CD4-positive, CD25-positive, alpha-beta regulatory T cell (primary cell): ENCODE results near the gene REC114. TPM values are rescaled to one million over a fixed set of nuclear protein-coding genes. Genes with fewer than 3 reads are reported as not detected.
"Not testable (repeated sequence)": the region's sequence is repeated elsewhere in the genome, so short reads cannot be mapped to it uniquely, and the experiment has no call there.

ENCODE experiments used
- ATAC-seq, 2 donors: fragments of 150-1000 bp; cut with Tn5 transposase; one replicate each; pipeline ENCODE4 v1.10.0; 2021; ENCODE audit warnings: low read depth in 2 of 2, moderate number of reproducible peaks in 2 of 2, moderate library complexity in 1 of 2
- DNase-seq, 3 donors: peaks; one replicate each; pipeline versions ENCODE4 v3.0.0 to v3.0.0-alpha.2; 2012 to 2022; ENCODE audit warnings: mixed read lengths in 1 of 3
- H3K27ac ChIP-seq: one replicate; pipeline ENCODE4 v1.7.0; 2013; ENCODE audit warnings: mild to moderate bottlenecking, low read length; ENCODE audit not compliant: insufficient read depth, poor library complexity, severe bottlenecking
- H3K27me3 ChIP-seq: one replicate; pipeline ENCODE4 v1.7.0; 2013; ENCODE audit warnings: low read length; ENCODE audit not compliant: control insufficient read depth, insufficient read depth
- H3K36me3 ChIP-seq: one replicate; pipeline ENCODE4 v1.7.0; 2013; ENCODE audit warnings: mild to moderate bottlenecking, low read length, moderate library complexity; ENCODE audit not compliant: control insufficient read depth, insufficient read depth
- H3K4me1 ChIP-seq: 2 replicates; pipeline ENCODE4 v1.7.0; 2013; ENCODE audit warnings: mild to moderate bottlenecking, low read length; ENCODE audit not compliant: insufficient read depth, control insufficient read depth, poor library complexity, severe bottlenecking
- H3K4me3 ChIP-seq: one replicate; pipeline ENCODE4 v1.7.0; 2013; ENCODE audit warnings: low read depth, mild to moderate bottlenecking, low read length, moderate library complexity
- H3K9me3 ChIP-seq, 2 experiments: 1 replicate in 1 of 2; 2 replicates in 1 of 2; pipeline ENCODE4 v1.7.0; 2013; ENCODE audit warnings: low read length in 2 of 2, mild to moderate bottlenecking in 1 of 2, moderate library complexity in 1 of 2; ENCODE audit not compliant: control insufficient read depth in 2 of 2
- H3K27ac Mint-ChIP-seq, 3 donors: one replicate each; pipeline ENCODE4 v1.8.0; 2020 to 2022; ENCODE audit warnings: mild to moderate bottlenecking in 3 of 3, mixed read lengths in 3 of 3, moderate library complexity in 2 of 3
- H3K27me3 Mint-ChIP-seq: one replicate; pipeline ENCODE4 v1.8.0; 2022; ENCODE audit warnings: mild to moderate bottlenecking, mixed read lengths
- H3K36me3 Mint-ChIP-seq: one replicate; pipeline ENCODE4 v1.8.0; 2020; ENCODE audit warnings: mixed read lengths
- H3K4me1 Mint-ChIP-seq, 4 donors: one replicate each; pipeline ENCODE4 v1.8.0; 2020 to 2022; ENCODE audit warnings: mixed read lengths in 4 of 4, mild to moderate bottlenecking in 1 of 4
- H3K4me3 Mint-ChIP-seq, 4 donors: one replicate each; pipeline ENCODE4 v1.8.0; 2020 to 2022; ENCODE audit warnings: mild to moderate bottlenecking in 4 of 4, mixed read lengths in 4 of 4, moderate library complexity in 3 of 4
- H3K9me3 Mint-ChIP-seq, 7 donors: one replicate each; pipeline ENCODE4 v1.8.0; 2020 to 2022; ENCODE audit warnings: mixed read lengths in 7 of 7, mild to moderate bottlenecking in 3 of 7, moderate library complexity in 2 of 7
- polyA plus RNA-seq, 4 donors: library from polyadenylated mRNA; unstranded; fragments of 300-500 nt; fragmentation: Illumina TruSeq; gene quantifications; one replicate each; pipeline ENCODE4 v1.2.3, GENCODE V29; 2021
- total RNA-seq: library from RNA; stranded (reverse); gene quantifications from one replicate; pipeline ENCODE4 v1.2.3, GENCODE V29; 2022

The REC114 gene
- total and polyA plus RNA-seq, 5 donors from 2014 or later: not detected

- Mint-ChIP-seq H3K27ac (peak overlapping the region in 1 of 3 donors; percentile 31), H3K4me3 (no peak overlapping the region), H3K9me3 (peaks cover 0 to 3% (median 0%) of the 10 kb centered on the region in 7 donors), H3K36me3 (no peaks in the 10 kb centered on the region), H3K4me1 (peaks cover 7 to 12% (median 7%) of the 10 kb centered on the region in 4 donors), H3K27me3 (peaks cover 32% of the 10 kb centered on the region)
- Histone ChIP-seq H3K36me3 (no peaks in the 10 kb centered on the region), H3K27me3 (no peaks in the 10 kb centered on the region), H3K4me1 (peaks cover 5% of the 10 kb centered on the region), H3K4me3 (no peak overlapping the region), H3K27ac (no peak overlapping the region), H3K9me3 (no peaks in the 10 kb centered on the region)
- peak in 1 of 3 donors; percentile 30 for DNase-seq
- no peak for ATAC-seq
Measured at GRCh38 chr15:73437543-73438109, 5.3 kb upstream of the REC114 start.

DNA sequence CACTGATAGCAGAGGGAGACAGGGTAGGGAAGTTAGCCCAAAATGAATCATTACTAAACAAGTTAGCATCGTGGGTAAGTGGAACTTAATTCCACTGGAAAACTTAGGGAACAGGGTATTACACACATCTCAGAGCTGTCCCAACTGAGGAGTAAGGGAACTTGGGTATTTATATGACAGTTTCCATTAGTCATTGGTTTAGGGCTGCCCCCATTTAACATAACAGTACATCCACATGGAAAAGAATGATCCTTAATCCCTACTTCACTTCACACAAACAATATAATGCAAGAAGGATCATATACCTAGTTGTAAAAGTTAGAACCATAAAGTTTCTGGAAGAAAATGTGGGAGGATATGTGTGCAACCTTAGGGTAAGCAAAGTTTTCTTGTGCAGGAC is 4.3 kb upstream of the REC114 start:
- peaks cover 7 to 12% (median 7%) of the 10 kb centered on the region in 4 donors for H3K4me1 Mint-ChIP-seq
- no peak for ATAC-seq
- no peak overlapping the region for H3K27ac Mint-ChIP-seq
- H3K4me3 Mint-ChIP-seq: no peak overlapping the region
- H3K9me3 Mint-ChIP-seq: no peaks in the 10 kb centered on the region
- no peaks in the 10 kb centered on the region for H3K27me3 ChIP-seq
- no peak overlapping the region for H3K27ac ChIP-seq
- H3K4me1 ChIP-seq: peaks cover 5% of the 10 kb centered on the region
- no peaks in the 10 kb centered on the region for H3K36me3 Mint-ChIP-seq
- no peak overlapping the region for H3K4me3 ChIP-seq
- no peaks in the 10 kb centered on the region for H3K9me3 ChIP-seq
- peaks cover 28% of the 10 kb centered on the region for H3K27me3 Mint-ChIP-seq
- H3K36me3 ChIP-seq: no peaks in the 10 kb centered on the region
- DNase-seq: no peak

DNA sequence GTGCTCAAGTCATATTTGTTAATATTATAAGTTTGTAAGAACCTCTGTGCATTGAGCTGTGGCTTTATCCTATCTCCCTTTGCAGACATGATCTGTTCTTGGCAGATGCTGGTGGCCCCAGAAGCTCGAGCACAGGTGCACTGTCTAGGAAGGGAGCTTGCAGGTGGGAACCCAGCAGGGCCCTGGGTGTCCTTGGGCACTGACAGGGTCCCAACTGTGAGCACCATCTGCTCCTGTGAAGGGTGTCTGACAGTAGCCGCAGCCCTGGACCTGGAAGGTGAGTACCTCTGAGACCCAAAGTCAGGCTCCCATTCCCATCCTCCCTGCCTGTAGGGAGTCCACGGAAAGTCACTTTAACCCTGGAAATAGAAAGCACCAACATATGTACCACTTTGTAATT is 2.4 kb upstream of the REC114 start:
- peaks cover 5% of the 10 kb centered on the region for H3K4me1 ChIP-seq
- H3K27me3 ChIP-seq: no peaks in the 10 kb centered on the region
- ATAC-seq: no peak
- no peaks in the 10 kb centered on the region for H3K36me3 ChIP-seq
- H3K4me3 ChIP-seq: no peak overlapping the region
- Mint-ChIP-seq H3K4me1 (peaks cover 7 to 12% (median 8%) of the 10 kb centered on the region in 4 donors), H3K36me3 (no peaks in the 10 kb centered on the region), H3K27me3 (peaks cover 26% of the 10 kb centered on the region), H3K4me3 (no peak overlapping the region), H3K9me3 (peaks cover 0 to 3% (median 0%) of the 10 kb centered on the region in 7 donors), H3K27ac (no peak overlapping the region)
- H3K27ac ChIP-seq: no peak overlapping the region
- no peak for DNase-seq
- no peaks in the 10 kb centered on the region for H3K9me3 ChIP-seq

DNA sequence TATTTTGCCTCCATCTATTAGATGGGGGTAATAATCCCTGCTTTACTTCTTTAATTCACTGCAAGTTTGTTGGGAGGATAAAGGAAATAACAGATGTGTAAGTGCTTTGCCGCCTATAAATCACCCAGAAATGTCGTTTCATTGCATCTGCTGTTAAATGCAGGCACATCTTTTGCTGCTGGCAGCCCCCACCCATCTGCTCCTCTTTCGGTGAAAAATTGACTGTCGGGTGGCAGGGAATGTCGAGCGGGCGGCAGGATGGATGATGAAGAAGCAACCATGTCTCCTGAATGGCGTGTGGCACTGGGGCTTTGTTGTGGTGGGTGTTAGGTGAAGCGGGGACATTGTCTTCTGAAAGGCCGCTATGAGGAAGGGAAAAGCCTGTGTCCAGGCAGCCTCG is 543 bp upstream of the REC114 start:
- Histone ChIP-seq H3K36me3 (no peaks in the 10 kb centered on the region), H3K4me3 (no peak overlapping the region), H3K27me3 (no peaks in the 10 kb centered on the region), H3K27ac (no peak overlapping the region), H3K9me3 (no peaks in the 10 kb centered on the region), H3K4me1 (peaks cover 5% of the 10 kb centered on the region)
- Mint-ChIP-seq H3K36me3 (peaks cover 6% of the 10 kb centered on the region), H3K27ac (no peak overlapping the region), H3K9me3 (peaks cover 0 to 9% (median 4%) of the 10 kb centered on the region in 7 donors), H3K4me1 (peaks cover 5 to 17% (median 13%) of the 10 kb centered on the region in 4 donors), H3K4me3 (no peak overlapping the region), H3K27me3 (peaks cover 13% of the 10 kb centered on the region)
- ATAC-seq: no peak
- DNase-seq: no peak

DNA sequence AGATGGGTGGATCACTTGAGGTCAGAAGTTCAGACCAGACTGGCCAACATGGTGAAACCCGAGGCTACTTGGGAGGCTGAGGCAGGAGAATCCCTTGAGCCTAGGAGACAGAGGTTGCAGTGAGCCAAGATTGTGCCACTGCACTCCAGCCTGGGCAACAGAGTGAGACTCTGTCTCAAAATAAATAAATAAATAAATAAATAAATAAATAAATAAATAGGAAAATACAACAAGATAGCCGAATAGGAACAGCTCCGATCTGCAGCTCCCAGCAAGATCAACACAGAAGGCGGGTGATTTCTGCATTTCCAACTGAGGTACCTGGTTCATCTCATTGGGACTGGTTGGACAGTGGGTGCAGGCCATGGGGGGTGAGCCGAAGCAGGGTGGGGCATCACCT is 4.5 kb downstream of the REC114 start:
- not testable (repeated sequence) for H3K36me3 ChIP-seq, H3K27ac ChIP-seq, H3K27me3 ChIP-seq, DNase-seq, H3K4me3 ChIP-seq, ATAC-seq, H3K27me3 Mint-ChIP-seq, H3K4me1 ChIP-seq
- Mint-ChIP-seq H3K9me3 (peaks cover 3 to 48% (median 26%) of the 10 kb centered on the region in 7 donors), H3K4me1 (peaks cover 10 to 30% (median 16%) of the 10 kb centered on the region in 4 donors), H3K36me3 (peaks cover 20% of the 10 kb centered on the region), H3K27ac (peak overlapping the region in 1 of 3 donors; percentile 45), H3K4me3 (peak overlapping the region in 2 of 4 donors; percentile 14 to 36)
- peaks cover 8 to 12% of the 10 kb centered on the region in 2 experiments for H3K9me3 ChIP-seq

DNA sequence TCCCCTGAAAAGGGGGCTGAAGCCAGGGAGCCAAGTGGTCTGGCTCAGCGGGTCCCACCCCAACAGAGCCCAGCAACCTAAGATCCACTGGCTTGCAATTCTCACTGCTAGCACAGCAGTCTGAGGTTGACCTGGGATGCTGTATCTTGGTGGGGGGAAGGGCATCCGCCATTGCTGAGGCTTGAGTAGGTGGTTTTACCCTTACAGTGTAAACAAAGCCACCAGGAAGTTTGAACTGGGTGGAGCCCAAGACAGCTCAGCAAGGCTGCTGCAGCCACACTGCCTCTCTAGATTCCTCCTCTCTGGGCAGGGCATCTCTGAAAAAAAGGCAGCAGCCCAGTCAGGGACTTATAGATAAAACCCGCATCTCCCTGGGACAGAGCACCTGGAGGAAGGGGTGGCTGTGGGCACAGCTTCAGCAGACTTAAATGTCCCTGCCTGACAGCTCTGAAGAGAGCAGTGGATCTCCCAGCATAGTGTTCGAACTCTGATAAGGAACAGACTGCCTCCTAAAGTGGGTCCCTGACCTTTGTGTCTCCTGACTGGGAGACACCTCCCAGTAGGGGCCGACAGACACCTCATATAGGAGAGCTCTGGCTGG is 5.3 kb downstream of the REC114 start:
- H3K9me3 Mint-ChIP-seq: peaks cover 3 to 55% (median 26%) of the 10 kb centered on the region in 7 donors
- peaks cover 10 to 30% (median 16%) of the 10 kb centered on the region in 4 donors for H3K4me1 Mint-ChIP-seq
- peaks cover 20% of the 10 kb centered on the region for H3K36me3 Mint-ChIP-seq
- peak in 2 of 3 donors; percentile 47 to 84 for DNase-seq
- not testable (repeated sequence) for H3K4me1 ChIP-seq, ATAC-seq, H3K27me3 ChIP-seq, H3K27ac ChIP-seq, H3K36me3 ChIP-seq
- Histone ChIP-seq H3K9me3 (peaks cover 8 to 12% of the 10 kb centered on the region in 2 experiments), H3K4me3 (peak overlapping the region; percentile 26)
- peak overlapping the region in 3 of 4 donors; percentile 19 to 61 (median 36) for H3K4me3 Mint-ChIP-seq
- H3K27me3 Mint-ChIP-seq: peaks cover 13% of the 10 kb centered on the region
- peak overlapping the region; percentile 38 to 84 (median 72) for H3K27ac Mint-ChIP-seq

DNA sequence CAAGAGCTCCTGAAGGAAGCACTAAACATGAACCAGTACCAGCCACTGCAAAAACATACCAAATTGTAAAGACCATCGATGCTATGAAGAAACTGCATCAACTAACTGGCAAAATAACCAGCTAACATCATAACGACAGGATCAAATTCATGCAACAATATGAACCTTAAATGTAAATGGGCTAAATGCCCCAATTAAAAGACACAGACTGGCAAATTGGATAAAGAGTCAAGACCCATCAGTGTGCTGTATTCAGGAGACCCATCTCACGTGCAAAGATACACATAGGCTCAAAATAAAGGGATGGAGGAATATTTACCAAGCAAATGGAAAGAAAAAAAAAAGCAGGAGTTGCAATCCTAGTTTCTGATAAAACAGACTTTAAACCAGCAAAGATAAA is 7.0 kb downstream of the REC114 start:
- Mint-ChIP-seq H3K9me3 (peaks cover 4 to 56% (median 24%) of the 10 kb centered on the region in 7 donors), H3K27me3 (peaks cover 27% of the 10 kb centered on the region), H3K4me3 (peak overlapping the region in 1 of 4 donors; percentile 29), H3K36me3 (peaks cover 20% of the 10 kb centered on the region), H3K4me1 (peaks cover 10 to 30% (median 16%) of the 10 kb centered on the region in 4 donors)
- not testable (repeated sequence) for DNase-seq, H3K4me3 ChIP-seq, ATAC-seq, H3K27me3 ChIP-seq, H3K27ac ChIP-seq, H3K36me3 ChIP-seq, H3K27ac Mint-ChIP-seq, H3K4me1 ChIP-seq
- H3K9me3 ChIP-seq: peaks cover 8 to 14% of the 10 kb centered on the region in 2 experiments
